GM15510 (cell line): Measurements from ENCODE around the gene HYKK.
A peak's percentile ranks its signal among the peaks of the same experiment; 100 is the strongest.

ENCODE experiments used
- POLR2A ChIP-seq: IDR thresholded peaks from 3 replicates; pipeline ENCODE4 v1.6.1; 2011; ENCODE audit warnings: borderline replicate concordance; ENCODE audit not compliant: insufficient read length; ENCODE audit errors: extremely low read depth

Gene HYKK

DNA sequence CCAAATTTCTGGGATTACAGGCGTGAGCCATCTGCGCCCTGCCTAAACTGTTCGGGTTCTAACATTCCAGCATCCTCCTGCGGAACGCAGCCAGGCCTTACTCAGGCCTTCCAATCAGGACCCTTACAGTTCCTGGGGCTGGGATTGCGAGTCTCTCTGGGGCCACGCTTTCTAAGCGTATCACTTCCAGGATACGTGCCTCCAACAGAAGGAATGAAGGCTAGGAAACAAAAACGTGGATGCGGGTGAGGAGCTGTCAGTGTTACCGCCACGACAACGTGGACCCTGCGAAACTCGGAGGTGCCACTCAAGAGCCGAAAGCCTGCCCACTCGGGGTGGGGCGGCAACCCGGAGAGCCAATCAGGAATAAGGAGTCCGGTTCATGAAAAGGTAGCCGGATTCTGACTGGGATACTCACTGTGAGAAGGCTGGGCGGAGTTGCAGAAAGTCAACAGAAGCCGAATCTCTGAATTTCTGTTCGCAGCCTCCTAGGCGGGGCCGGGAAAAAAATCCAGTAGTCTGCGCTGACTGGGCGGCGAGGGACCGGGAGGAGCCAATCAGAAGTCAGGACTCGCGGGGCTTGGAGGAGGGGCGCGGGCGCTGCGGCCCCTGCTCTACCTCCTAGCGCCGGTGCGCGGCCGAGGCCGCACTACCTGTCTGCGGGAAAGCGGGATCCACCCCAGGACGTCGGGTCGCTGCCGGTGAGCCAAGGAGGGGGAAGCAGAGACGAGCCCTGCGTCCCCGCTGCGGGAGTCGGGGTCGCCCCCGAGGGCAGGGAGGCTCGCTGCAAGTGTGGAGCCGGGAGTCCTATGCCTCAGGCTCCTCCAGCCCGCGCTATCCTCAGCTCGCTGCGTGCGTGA, at the start of gene HYKK:
TSS of gene HYKK (plus strand) at position 607 of the 860 bp plus-strand sequence. CDS start 5,512 bp downstream, outside the sequence.
- peak; percentile 40 for TF ChIP-seq POLR2A

DNA sequence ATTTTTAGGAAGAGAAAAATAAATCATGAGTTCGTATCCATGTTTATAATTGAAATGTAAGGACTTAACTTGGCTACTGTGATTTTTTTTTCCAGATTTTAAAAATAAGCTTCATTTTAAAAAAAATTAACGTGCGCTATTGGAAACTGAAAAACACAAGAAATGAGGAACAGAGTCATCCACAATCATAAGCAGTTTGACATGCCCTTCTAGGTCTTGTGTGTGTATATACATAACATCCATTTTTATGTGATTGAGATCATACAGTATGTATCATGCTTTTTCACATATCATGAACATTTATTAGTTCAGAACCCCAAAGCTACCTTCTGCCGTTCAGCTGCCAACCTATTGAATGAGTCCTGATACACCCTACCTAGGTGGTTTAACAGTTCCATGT, 46.6 kb upstream of the HYKK start:
- no peak for TF ChIP-seq POLR2A

GRCh38 chr15:78461171-78461888, 46.0 kb upstream of the HYKK start:
- TF ChIP-seq POLR2A: no peak

GRCh38 chr15:78469031-78469430, 38.3 kb upstream of the HYKK start:
- no peak for TF ChIP-seq POLR2A

GRCh38 chr15:78477295-78477694, 30.1 kb upstream of the HYKK start:
- TF ChIP-seq POLR2A: no peak

DNA sequence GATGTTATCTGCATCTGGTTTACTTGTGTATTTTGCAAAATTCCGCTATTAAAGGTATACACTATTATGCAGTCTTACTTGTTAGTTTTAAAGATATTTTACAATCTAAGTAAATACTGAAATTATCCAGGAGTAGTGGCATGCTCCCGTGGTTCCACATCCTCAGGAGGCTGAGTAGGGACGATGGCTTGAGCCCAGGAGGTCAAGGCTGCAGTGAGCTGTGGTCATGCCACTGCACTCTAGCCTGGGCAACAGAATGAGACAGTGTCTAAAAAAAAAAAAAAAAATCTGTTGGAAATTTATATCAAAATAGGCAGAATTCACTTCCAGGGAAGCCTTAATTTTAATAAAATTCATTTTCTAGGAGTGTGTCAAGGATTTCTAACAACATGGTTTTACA, 27.7 kb upstream of the HYKK start:
- no peak for TF ChIP-seq POLR2A

GRCh38 chr15:78481917-78482316, 25.5 kb upstream of the HYKK start:
- no peak for TF ChIP-seq POLR2A

GRCh38 chr15:78492872-78493271, 14.5 kb upstream of the HYKK start:
- no peak for TF ChIP-seq POLR2A

GRCh38 chr15:78501857-78502256, 5.5 kb upstream of the HYKK start:
- TF ChIP-seq POLR2A: no peak

DNA sequence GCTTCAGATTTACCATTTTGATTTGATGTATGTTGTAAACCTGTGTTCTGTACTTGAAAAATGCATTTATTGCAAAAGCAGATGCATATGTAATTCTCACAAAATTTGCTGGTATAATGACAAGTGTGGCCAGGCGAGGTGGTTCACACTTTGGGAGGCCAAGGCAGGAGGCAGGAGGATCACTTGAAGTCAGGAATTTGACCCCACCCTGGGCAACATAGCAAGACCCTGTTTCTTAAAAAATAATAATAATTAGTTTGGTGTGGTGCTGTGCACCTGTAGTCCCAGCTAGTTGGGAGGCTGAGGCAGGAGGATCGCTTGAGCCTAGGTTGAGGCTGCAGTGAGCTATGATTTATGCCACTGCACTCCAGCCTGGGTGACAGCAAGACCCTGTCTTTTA, 4.7 kb upstream of the HYKK start:
- no peak for TF ChIP-seq POLR2A

- no peak for TF ChIP-seq POLR2A
Measured at GRCh38 chr15:78507831-78508160, 419 bp downstream of the HYKK start.

DNA sequence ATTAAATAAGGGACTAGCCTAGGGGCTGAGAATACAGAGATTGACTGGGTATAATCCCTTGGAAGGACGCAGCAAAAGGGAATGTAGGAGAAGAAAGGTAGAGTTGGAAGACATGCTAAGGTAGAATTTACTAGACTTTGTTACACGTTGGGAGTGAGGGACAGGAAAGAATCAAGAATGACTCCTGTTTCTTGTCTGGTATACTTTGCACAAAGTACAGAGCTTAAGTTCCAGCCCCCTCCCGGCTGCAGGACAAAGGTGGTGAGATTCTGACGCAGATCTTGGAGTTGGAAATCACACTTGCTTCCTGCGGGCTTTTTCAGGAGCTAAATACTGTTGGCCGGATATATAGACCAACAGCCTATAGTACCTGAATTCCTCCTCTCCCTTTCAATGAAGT, 895 bp downstream of the HYKK start:
- TF ChIP-seq POLR2A: no peak

DNA sequence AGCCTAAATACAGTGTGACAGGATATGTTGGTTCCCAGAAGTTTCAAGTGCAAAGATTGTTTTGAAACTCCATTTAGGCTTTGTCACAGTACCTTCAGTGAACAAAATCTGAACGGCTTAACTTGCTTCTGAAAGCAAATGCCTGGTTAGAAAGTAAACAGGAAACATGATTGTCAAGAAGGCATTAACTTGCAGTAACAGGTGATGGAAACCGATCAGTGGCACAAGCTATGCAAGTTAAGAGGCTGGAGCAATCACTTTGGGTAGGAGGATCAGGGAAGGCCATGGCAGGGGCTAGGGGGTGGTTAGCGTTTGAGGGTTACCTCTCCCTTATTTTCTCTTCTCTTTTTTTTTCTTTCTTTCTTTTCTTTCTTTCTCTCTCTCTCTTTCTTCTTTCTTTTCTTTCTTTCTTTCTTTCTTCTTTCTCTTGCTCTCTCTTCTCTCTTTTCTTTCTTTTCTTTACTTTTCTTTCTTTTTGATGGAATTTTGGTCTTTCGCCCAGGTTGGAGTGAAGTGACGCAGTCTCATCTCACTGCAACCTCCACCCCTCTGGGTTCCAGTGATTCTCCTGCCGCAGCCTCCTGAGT, 2.4 kb downstream of the HYKK start:
- TF ChIP-seq POLR2A: no peak

- no peak for TF ChIP-seq POLR2A
Measured at GRCh38 chr15:78524230-78524629, 16.9 kb downstream of the HYKK start.

DNA sequence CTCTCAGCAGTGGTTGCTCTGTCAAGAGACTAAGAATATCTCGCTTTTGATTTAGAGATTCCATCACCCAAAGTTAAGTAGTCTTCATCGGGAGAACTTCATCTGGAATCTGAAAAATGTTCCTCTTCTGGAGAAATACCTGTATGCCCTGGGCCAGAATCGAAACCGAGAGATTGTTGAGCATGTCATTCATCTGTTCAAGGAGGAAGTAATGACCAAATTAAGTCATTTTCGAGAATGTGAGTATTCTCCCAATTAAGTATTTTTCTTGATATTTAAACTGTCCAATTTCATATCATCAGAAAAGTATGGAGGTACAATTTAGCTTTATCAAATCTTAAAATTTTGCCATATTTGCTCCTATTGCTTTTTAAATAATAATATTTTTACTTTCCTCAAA, 19.9 kb downstream of the HYKK start:
- no peak for TF ChIP-seq POLR2A

- no peak for TF ChIP-seq POLR2A
Measured at GRCh38 chr15:78533331-78533730, 26.0 kb downstream of the HYKK start.

GRCh38 chr15:78536134-78536533, 28.8 kb downstream of the HYKK start:
- no peak for TF ChIP-seq POLR2A
